ENCODE measurements around the gene TMEM140. TPM values are rescaled to one million over a fixed set of nuclear protein-coding genes. Genes with fewer than 3 reads are reported as not detected.
"Not testable (repeated sequence)": the region's sequence is repeated elsewhere in the genome, so short reads cannot be mapped to it uniquely, and the experiment has no call there.

Gene TMEM140
- total and polyA plus RNA-seq, 2 experiments from 2014 or later, result 20.8 to 23.1 TPM

- Histone ChIP-seq H3K4me3 (peak overlapping the region; percentile 81), H3K9me2 (replicated peaks; ENCODE audit: insufficient read depth) (no peaks in the 10 kb centered on the region), H3K4me2 (peak overlapping the region; percentile 84), H4K20me1 (ENCODE audit: insufficient read depth, poor library complexity, severe bottlenecking) (no peaks in the 10 kb centered on the region), H2AFZ (peak overlapping the region; percentile 91), H3K9me3 (ENCODE audit: low read depth) (no peaks in the 10 kb centered on the region), H3K27me3 (no peaks in the 10 kb centered on the region), H3K79me2 (peaks cover 8% of the 10 kb centered on the region), H3K4me1 (ENCODE audit: insufficient read depth) (peaks cover 11% of the 10 kb centered on the region), H3K27ac (peak overlapping the region; percentile 86), H3K36me3 (replicated peaks; ENCODE audit: insufficient read depth, low read depth) (no peaks in the 10 kb centered on the region)
- TF ChIP-seq, protein P1, sequence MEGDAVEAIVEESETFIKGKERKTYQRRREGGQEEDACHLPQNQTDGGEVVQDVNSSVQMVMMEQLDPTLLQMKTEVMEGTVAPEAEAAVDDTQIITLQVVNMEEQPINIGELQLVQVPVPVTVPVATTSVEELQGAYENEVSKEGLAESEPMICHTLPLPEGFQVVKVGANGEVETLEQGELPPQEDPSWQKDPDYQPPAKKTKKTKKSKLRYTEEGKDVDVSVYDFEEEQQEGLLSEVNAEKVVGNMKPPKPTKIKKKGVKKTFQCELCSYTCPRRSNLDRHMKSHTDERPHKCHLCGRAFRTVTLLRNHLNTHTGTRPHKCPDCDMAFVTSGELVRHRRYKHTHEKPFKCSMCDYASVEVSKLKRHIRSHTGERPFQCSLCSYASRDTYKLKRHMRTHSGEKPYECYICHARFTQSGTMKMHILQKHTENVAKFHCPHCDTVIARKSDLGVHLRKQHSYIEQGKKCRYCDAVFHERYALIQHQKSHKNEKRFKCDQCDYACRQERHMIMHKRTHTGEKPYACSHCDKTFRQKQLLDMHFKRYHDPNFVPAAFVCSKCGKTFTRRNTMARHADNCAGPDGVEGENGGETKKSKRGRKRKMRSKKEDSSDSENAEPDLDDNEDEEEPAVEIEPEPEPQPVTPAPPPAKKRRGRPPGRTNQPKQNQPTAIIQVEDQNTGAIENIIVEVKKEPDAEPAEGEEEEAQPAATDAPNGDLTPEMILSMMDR (IDR thresholded peaks at IDR 0.05; ENCODE audit: poor library complexity), result no peak
- TF ChIP-seq EZH2phosphoT487 (IDR thresholded peaks at IDR 0.05; ENCODE audit: low read depth, severe bottlenecking, unreplicated experiment), result no peak
- TF ChIP-seq EZH2 (IDR thresholded peaks at IDR 0.05; ENCODE audit: borderline replicate concordance), result no peak
- DNase-seq (ENCODE audit: low spot score), result no peak
- 2% methylated on average over 13 of the region's 13 CpGs for WGBS (ENCODE audit: low lambda C conversion rate, missing lambda C conversion rate)
Observed at GRCh38 chr7:135210888-135211178, 63.0 kb downstream of the TMEM140 start.

DNA sequence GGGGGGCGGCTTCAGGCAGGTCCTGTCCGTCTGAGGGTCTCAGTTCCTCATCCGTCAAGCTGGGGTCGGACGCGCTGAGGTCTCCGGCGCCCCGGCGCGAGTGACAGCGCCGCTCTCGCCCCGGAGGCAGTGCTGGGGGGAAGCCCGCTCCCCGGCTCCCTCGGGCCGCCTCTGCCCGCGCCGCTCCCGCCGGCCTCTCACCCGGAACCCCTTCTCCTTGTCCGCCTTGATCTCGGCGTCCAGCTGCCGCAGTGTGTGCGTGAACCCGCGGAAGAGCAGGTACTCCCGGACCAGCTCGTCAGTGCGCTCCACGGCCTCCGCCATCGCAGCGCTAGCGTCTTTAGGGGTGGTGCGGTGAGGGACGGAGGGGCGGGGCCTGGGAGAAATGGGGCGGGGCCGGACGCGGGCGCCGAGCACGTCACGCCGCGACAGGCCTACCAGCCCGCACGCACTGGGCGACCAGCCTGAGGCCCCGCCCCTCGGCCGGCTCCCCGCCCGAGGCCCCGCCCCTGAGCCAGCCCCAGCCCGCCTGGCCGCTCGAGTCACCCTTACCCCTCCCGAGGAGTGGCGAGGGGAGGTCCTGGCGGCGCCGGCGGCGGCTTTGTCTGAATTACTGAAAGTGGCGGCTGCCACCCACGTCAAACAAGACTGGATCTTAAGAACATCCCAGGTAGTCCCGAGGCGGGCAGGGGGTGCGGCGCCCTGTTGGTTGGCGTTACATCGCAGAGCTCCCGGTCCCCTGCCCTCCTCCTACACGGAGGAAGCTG lies 63.5 kb downstream of the TMEM140 start, which contains the start of gene WDR91:
TSS of gene WDR91 (minus strand) at position 348 of the 767 bp plus-strand sequence. CDS start at position 324, 24 bp downstream.
- no peak for TF ChIP-seq EZH2 (IDR thresholded peaks at IDR 0.05; ENCODE audit: borderline replicate concordance)
- TF ChIP-seq, protein P1 (IDR thresholded peaks at IDR 0.05; ENCODE audit: poor library complexity), result peak; percentile 13
- Histone ChIP-seq H3K4me2 (peak within 1 kb of the TSS; percentile 92), H3K79me2 (peaks cover 8% of the 10 kb centered on the region), H2AFZ (peak within 1 kb of the TSS; percentile 91), H3K4me3 (peak within 1 kb of the TSS; percentile 81), H3K9me3 (ENCODE audit: low read depth) (no peaks in the 10 kb centered on the region), H4K20me1 (ENCODE audit: insufficient read depth, poor library complexity, severe bottlenecking) (no peaks in the 10 kb centered on the region), H3K9me2 (replicated peaks; ENCODE audit: insufficient read depth) (no peaks in the 10 kb centered on the region), H3K4me1 (ENCODE audit: insufficient read depth) (peaks cover 11% of the 10 kb centered on the region), H3K27me3 (no peaks in the 10 kb centered on the region), H3K36me3 (replicated peaks; ENCODE audit: insufficient read depth, low read depth) (no peaks in the 10 kb centered on the region), H3K27ac (peak within 1 kb of the TSS; percentile 86)
- under 1% methylated on average over 52 of the region's 82 CpGs for WGBS (ENCODE audit: low lambda C conversion rate, missing lambda C conversion rate)
- DNase-seq (ENCODE audit: low spot score), result peak; percentile 98

DNA sequence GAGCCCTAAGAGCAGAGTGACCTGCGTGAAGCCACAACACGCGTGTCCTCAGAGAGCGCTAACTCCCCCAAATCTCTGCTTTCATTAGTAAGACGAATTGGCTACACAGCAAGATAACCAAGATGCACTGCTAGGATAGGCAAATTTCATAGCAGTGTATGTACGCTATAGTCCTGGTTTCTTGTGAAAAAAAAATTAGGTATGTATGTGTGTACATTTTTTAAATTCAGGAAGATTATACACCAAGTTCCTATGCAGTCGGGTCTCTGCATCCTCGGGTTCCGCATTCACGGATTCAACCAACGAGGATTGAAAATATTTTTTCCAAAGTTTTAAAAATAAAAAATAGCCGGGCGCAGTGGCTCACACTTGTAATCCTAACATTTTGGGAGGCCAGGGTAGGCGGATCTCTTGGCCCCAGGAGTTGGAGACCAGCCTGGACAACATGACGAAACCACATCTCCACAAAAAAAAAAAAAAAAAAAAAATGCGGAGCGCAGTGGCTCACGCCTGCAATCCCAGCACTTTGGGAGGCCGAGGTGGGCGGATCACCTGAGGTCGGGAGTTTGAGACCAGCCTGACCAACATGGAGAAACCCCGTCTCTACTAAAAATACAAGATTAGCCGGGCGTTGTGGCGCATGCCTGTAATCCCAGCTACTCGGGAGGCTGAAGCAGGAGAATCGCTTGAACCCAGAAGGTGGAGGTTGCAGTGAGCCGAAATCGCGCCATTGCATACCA lies 64.2 kb downstream of the TMEM140 start:
- H3K36me3 ChIP-seq (replicated peaks; ENCODE audit: insufficient read depth, low read depth); H3K9me2 ChIP-seq (replicated peaks; ENCODE audit: insufficient read depth); H3K27me3 ChIP-seq; H3K79me2 ChIP-seq; H3K9me3 ChIP-seq (ENCODE audit: low read depth); H4K20me1 ChIP-seq (ENCODE audit: insufficient read depth, poor library complexity, severe bottlenecking); DNase-seq (ENCODE audit: low spot score): not testable (repeated sequence)
- H2AFZ ChIP-seq, result peak overlapping the region; percentile 89
- WGBS (ENCODE audit: low lambda C conversion rate, missing lambda C conversion rate), result 56% methylated on average over 24 of the region's 30 CpGs
- peak overlapping the region; percentile 92 for H3K4me2 ChIP-seq
- peak overlapping the region; percentile 72 for H3K4me3 ChIP-seq
- peak overlapping the region; percentile 71 for H3K27ac ChIP-seq
- H3K4me1 ChIP-seq (ENCODE audit: insufficient read depth), result peaks cover 11% of the 10 kb centered on the region

GRCh38 chr7:135213831-135214230 lies 66.0 kb downstream of the TMEM140 start:
- Histone ChIP-seq H3K27ac (no peak overlapping the region), H3K4me2 (no peak overlapping the region), H3K79me2 (peaks cover 8% of the 10 kb centered on the region), H4K20me1 (ENCODE audit: insufficient read depth, poor library complexity, severe bottlenecking) (no peaks in the 10 kb centered on the region), H3K4me1 (ENCODE audit: insufficient read depth) (no peaks in the 10 kb centered on the region), H3K4me3 (no peak overlapping the region), H3K27me3 (no peaks in the 10 kb centered on the region), H3K9me2 (replicated peaks; ENCODE audit: insufficient read depth) (no peaks in the 10 kb centered on the region), H3K36me3 (replicated peaks; ENCODE audit: insufficient read depth, low read depth) (no peaks in the 10 kb centered on the region), H3K9me3 (ENCODE audit: low read depth) (no peaks in the 10 kb centered on the region), H2AFZ (no peak overlapping the region)
- TF ChIP-seq, protein P1 (IDR thresholded peaks at IDR 0.05; ENCODE audit: poor library complexity), result no peak
- no peak for TF ChIP-seq EZH2phosphoT487 (IDR thresholded peaks at IDR 0.05; ENCODE audit: low read depth, severe bottlenecking, unreplicated experiment)
- no peak for TF ChIP-seq EZH2 (IDR thresholded peaks at IDR 0.05; ENCODE audit: borderline replicate concordance)
- no peak for DNase-seq (ENCODE audit: low spot score)
- 24% methylated on average over 2 of the region's 2 CpGs for WGBS (ENCODE audit: low lambda C conversion rate, missing lambda C conversion rate)

Measured in hepatocyte (in vitro differentiated cells).